Measurements from ENCODE around the gene JAML.

JAML gene

GRCh38 chr11:118212781-118213191, 12.0 kb downstream of the JAML start:
- H3K4me3 ChIP-seq (ENCODE audit: low read depth in 1 of 5, low read length in 5 of 5), result no peak overlapping the region
- no peak overlapping the region for H3K9ac ChIP-seq (ENCODE audit: low read length in 5 of 5)
- peaks cover 0 to 3% (median 0%) of the 10 kb centered on the region in 5 donors for H3K36me3 ChIP-seq (ENCODE audit: control insufficient read depth in 5 of 5, insufficient read depth in 5 of 5, low read length in 5 of 5)
- peaks cover 0 to 2% (median 0%) of the 10 kb centered on the region in 5 donors for H3K27me3 ChIP-seq (ENCODE audit: control insufficient read depth in 5 of 5, insufficient read depth in 4 of 5, low read length in 5 of 5)
- H3K4me1 ChIP-seq (ENCODE audit: control insufficient read depth in 5 of 5, insufficient read depth in 5 of 5, low read length in 5 of 5), result peaks cover 0 to 29% (median 14%) of the 10 kb centered on the region in 5 donors
- H3K27ac ChIP-seq (ENCODE audit: low read depth, low read length), result no peak overlapping the region
- no peaks in the 10 kb centered on the region for H3K9me3 ChIP-seq (ENCODE audit: control insufficient read depth in 5 of 5, low read length in 5 of 5)

GRCh38 chr11:118212131-118212725, 12.6 kb downstream of the JAML start:
- peaks cover 0 to 3% (median 0%) of the 10 kb centered on the region in 5 donors for H3K36me3 ChIP-seq (ENCODE audit: control insufficient read depth in 5 of 5, insufficient read depth in 5 of 5, low read length in 5 of 5)
- peaks cover 0 to 33% (median 18%) of the 10 kb centered on the region in 5 donors for H3K4me1 ChIP-seq (ENCODE audit: control insufficient read depth in 5 of 5, insufficient read depth in 5 of 5, low read length in 5 of 5)
- no peak overlapping the region for H3K27ac ChIP-seq (ENCODE audit: low read depth, low read length)

GRCh38 chr11:118211006-118211405, 13.8 kb downstream of the JAML start:
- Histone ChIP-seq H3K9ac (ENCODE audit: low read length in 5 of 5) (no peak overlapping the region), H3K36me3 (ENCODE audit: control insufficient read depth in 5 of 5, insufficient read depth in 5 of 5, low read length in 5 of 5) (peaks cover 0 to 3% (median 0%) of the 10 kb centered on the region in 5 donors), H3K9me3 (ENCODE audit: control insufficient read depth in 5 of 5, low read length in 5 of 5) (no peaks in the 10 kb centered on the region), H3K4me1 (ENCODE audit: control insufficient read depth in 5 of 5, insufficient read depth in 5 of 5, low read length in 5 of 5) (peaks cover 0 to 40% (median 26%) of the 10 kb centered on the region in 5 donors), H3K27ac (ENCODE audit: low read depth, low read length) (no peak overlapping the region), H3K4me3 (ENCODE audit: low read depth in 1 of 5, low read length in 5 of 5) (no peak overlapping the region), H3K27me3 (ENCODE audit: control insufficient read depth in 5 of 5, insufficient read depth in 4 of 5, low read length in 5 of 5) (peaks cover 0 to 2% (median 0%) of the 10 kb centered on the region in 5 donors)

More at GRCh38 chr11:118212131-118212725, 12.6 kb downstream of the JAML start:
- no peaks in the 10 kb centered on the region for H3K9me3 ChIP-seq (ENCODE audit: control insufficient read depth in 5 of 5, low read length in 5 of 5)
- H3K27me3 ChIP-seq (ENCODE audit: control insufficient read depth in 5 of 5, insufficient read depth in 4 of 5, low read length in 5 of 5), result peaks cover 0 to 2% (median 0%) of the 10 kb centered on the region in 5 donors
- H3K4me3 ChIP-seq (ENCODE audit: low read depth in 1 of 5, low read length in 5 of 5), result no peak overlapping the region
- no peak overlapping the region for H3K9ac ChIP-seq (ENCODE audit: low read length in 5 of 5)

GRCh38 chr11:118210323-118210722, 14.5 kb downstream of the JAML start:
- H3K4me1 ChIP-seq (ENCODE audit: control insufficient read depth in 5 of 5, insufficient read depth in 5 of 5, low read length in 5 of 5), result peaks cover 0 to 39% (median 26%) of the 10 kb centered on the region in 5 donors
- H3K4me3 ChIP-seq (ENCODE audit: low read depth in 1 of 5, low read length in 5 of 5), result no peak overlapping the region
- H3K9me3 ChIP-seq (ENCODE audit: control insufficient read depth in 5 of 5, low read length in 5 of 5), result no peaks in the 10 kb centered on the region
- H3K27me3 ChIP-seq (ENCODE audit: control insufficient read depth in 5 of 5, insufficient read depth in 4 of 5, low read length in 5 of 5), result peaks cover 0 to 2% (median 0%) of the 10 kb centered on the region in 5 donors
- H3K36me3 ChIP-seq (ENCODE audit: control insufficient read depth in 5 of 5, insufficient read depth in 5 of 5, low read length in 5 of 5), result peaks cover 0 to 3% (median 0%) of the 10 kb centered on the region in 5 donors
- H3K27ac ChIP-seq (ENCODE audit: low read depth, low read length), result no peak overlapping the region
- H3K9ac ChIP-seq (ENCODE audit: low read length in 5 of 5), result no peak overlapping the region

- Histone ChIP-seq H3K36me3 (ENCODE audit: control insufficient read depth in 5 of 5, insufficient read depth in 5 of 5, low read length in 5 of 5) (peaks cover 0 to 3% (median 0%) of the 10 kb centered on the region in 5 donors), H3K9ac (ENCODE audit: low read length in 5 of 5) (no peak overlapping the region), H3K4me3 (ENCODE audit: low read depth in 1 of 5, low read length in 5 of 5) (no peak overlapping the region), H3K9me3 (ENCODE audit: control insufficient read depth in 5 of 5, low read length in 5 of 5) (no peaks in the 10 kb centered on the region), H3K27ac (ENCODE audit: low read depth, low read length) (no peak overlapping the region), H3K4me1 (ENCODE audit: control insufficient read depth in 5 of 5, insufficient read depth in 5 of 5, low read length in 5 of 5) (peaks cover 0 to 39% (median 25%) of the 10 kb centered on the region in 5 donors), H3K27me3 (ENCODE audit: control insufficient read depth in 5 of 5, insufficient read depth in 4 of 5, low read length in 5 of 5) (no peaks in the 10 kb centered on the region)
Measured at GRCh38 chr11:118209033-118209432, 15.8 kb downstream of the JAML start.

- no peaks in the 10 kb centered on the region for H3K27me3 ChIP-seq (ENCODE audit: control insufficient read depth in 5 of 5, insufficient read depth in 4 of 5, low read length in 5 of 5)
- peaks cover 0 to 25% (median 15%) of the 10 kb centered on the region in 5 donors for H3K4me1 ChIP-seq (ENCODE audit: control insufficient read depth in 5 of 5, insufficient read depth in 5 of 5, low read length in 5 of 5)
- H3K9me3 ChIP-seq (ENCODE audit: control insufficient read depth in 5 of 5, low read length in 5 of 5), result no peaks in the 10 kb centered on the region
- H3K36me3 ChIP-seq (ENCODE audit: control insufficient read depth in 5 of 5, insufficient read depth in 5 of 5, low read length in 5 of 5), result peaks cover 0 to 3% (median 0%) of the 10 kb centered on the region in 5 donors
- no peak overlapping the region for H3K27ac ChIP-seq (ENCODE audit: low read depth, low read length)
- H3K4me3 ChIP-seq (ENCODE audit: low read depth in 1 of 5, low read length in 5 of 5), result no peak overlapping the region
- H3K9ac ChIP-seq (ENCODE audit: low read length in 5 of 5), result no peak overlapping the region
Measured at GRCh38 chr11:118207079-118207478, 17.7 kb downstream of the JAML start.

GRCh38 chr11:118206391-118207031, 18.3 kb downstream of the JAML start:
- Histone ChIP-seq H3K4me3 (ENCODE audit: low read depth in 1 of 5, low read length in 5 of 5) (no peak overlapping the region), H3K9me3 (ENCODE audit: control insufficient read depth in 5 of 5, low read length in 5 of 5) (no peaks in the 10 kb centered on the region), H3K9ac (ENCODE audit: low read length in 5 of 5) (no peak overlapping the region), H3K36me3 (ENCODE audit: control insufficient read depth in 5 of 5, insufficient read depth in 5 of 5, low read length in 5 of 5) (no peaks in the 10 kb centered on the region), H3K27ac (ENCODE audit: low read depth, low read length) (no peak overlapping the region), H3K27me3 (ENCODE audit: control insufficient read depth in 5 of 5, insufficient read depth in 4 of 5, low read length in 5 of 5) (no peaks in the 10 kb centered on the region), H3K4me1 (ENCODE audit: control insufficient read depth in 5 of 5, insufficient read depth in 5 of 5, low read length in 5 of 5) (peaks cover 0 to 24% (median 15%) of the 10 kb centered on the region in 5 donors)

GRCh38 chr11:118205606-118206378, 19.0 kb downstream of the JAML start:
- Histone ChIP-seq H3K27me3 (ENCODE audit: control insufficient read depth in 5 of 5, insufficient read depth in 4 of 5, low read length in 5 of 5) (no peaks in the 10 kb centered on the region), H3K27ac (ENCODE audit: low read depth, low read length) (no peak overlapping the region), H3K9ac (ENCODE audit: low read length in 5 of 5) (no peak overlapping the region), H3K36me3 (ENCODE audit: control insufficient read depth in 5 of 5, insufficient read depth in 5 of 5, low read length in 5 of 5) (no peaks in the 10 kb centered on the region), H3K9me3 (ENCODE audit: control insufficient read depth in 5 of 5, low read length in 5 of 5) (no peaks in the 10 kb centered on the region), H3K4me1 (ENCODE audit: control insufficient read depth in 5 of 5, insufficient read depth in 5 of 5, low read length in 5 of 5) (peaks cover 0 to 21% (median 15%) of the 10 kb centered on the region in 5 donors), H3K4me3 (ENCODE audit: low read depth in 1 of 5, low read length in 5 of 5) (no peak overlapping the region)

- H3K27me3 ChIP-seq (ENCODE audit: control insufficient read depth in 5 of 5, insufficient read depth in 4 of 5, low read length in 5 of 5), result no peaks in the 10 kb centered on the region
- no peak overlapping the region for H3K27ac ChIP-seq (ENCODE audit: low read depth, low read length)
- H3K9ac ChIP-seq (ENCODE audit: low read length in 5 of 5), result no peak overlapping the region
- no peaks in the 10 kb centered on the region for H3K36me3 ChIP-seq (ENCODE audit: control insufficient read depth in 5 of 5, insufficient read depth in 5 of 5, low read length in 5 of 5)
- no peaks in the 10 kb centered on the region for H3K9me3 ChIP-seq (ENCODE audit: control insufficient read depth in 5 of 5, low read length in 5 of 5)
- peaks cover 0 to 24% (median 20%) of the 10 kb centered on the region in 5 donors for H3K4me1 ChIP-seq (ENCODE audit: control insufficient read depth in 5 of 5, insufficient read depth in 5 of 5, low read length in 5 of 5)
- H3K4me3 ChIP-seq (ENCODE audit: low read depth in 1 of 5, low read length in 5 of 5), result no peak overlapping the region
Measured at GRCh38 chr11:118202599-118203422, 22.0 kb downstream of the JAML start.
